SH-SY5Y (cell line): ENCODE measurements around the gene TSHZ1.

Source experiments
- GATA2 ChIP-seq: IDR thresholded peaks from 2 replicates; pipeline ENCODE4 v1.6.1; 2011; ENCODE audit warnings: mild to moderate bottlenecking, low read depth, low read length
- GATA3 ChIP-seq: IDR thresholded peaks from 2 replicates; pipeline ENCODE4 v1.6.1; 2011; ENCODE audit warnings: low read depth, mild to moderate bottlenecking, low read length, moderate library complexity

GRCh38 chr18:75162978-75163377, 47.6 kb upstream of the TSHZ1 start:
- TF ChIP-seq GATA2 (no peak), GATA3 (no peak)
